ENCODE data around the gene FEN1. TPM values are rescaled to one million over a fixed set of nuclear protein-coding genes. Genes with fewer than 3 reads are reported as not detected.

The FEN1 gene
- polyA plus RNA-seq, 1 experiment, result 13.2 TPM

- ChIA-PET POLR2A (no interaction called here), CTCF (interaction anchor here (0.6 to 1.0 kb wide), 2 partner anchors 17 to 38 kb away, joined by 3 read pairs; no protein-coding TSS in a partner anchor)
- no peak for TF ChIP-seq CTCF (IDR thresholded peaks at IDR 0.05; ENCODE audit: insufficient read depth, low read depth, low read length)
- Histone ChIP-seq H3K36me3 (ENCODE audit: control insufficient read depth, insufficient read depth, low read length) (no peaks in the 10 kb centered on the region), H3K4me3 (ENCODE audit: low read depth, low read length) (no peak overlapping the region), H3K27me3 (ENCODE audit: control insufficient read depth, insufficient read depth, low read length) (no peaks in the 10 kb centered on the region)
- no peak for DNase-seq (ENCODE audit: low read depth)
Observed at GRCh38 chr11:61771195-61771894, 21.4 kb upstream of the FEN1 start.

GRCh38 chr11:61771985-61772455, 20.7 kb upstream of the FEN1 start:
- Histone ChIP-seq H3K36me3 (ENCODE audit: control insufficient read depth, insufficient read depth, low read length) (no peaks in the 10 kb centered on the region), H3K27me3 (ENCODE audit: control insufficient read depth, insufficient read depth, low read length) (no peaks in the 10 kb centered on the region), H3K4me3 (ENCODE audit: low read depth, low read length) (no peak overlapping the region)
- no peak for DNase-seq (ENCODE audit: low read depth)
- no peak for TF ChIP-seq CTCF (IDR thresholded peaks at IDR 0.05; ENCODE audit: insufficient read depth, low read depth, low read length)
- ChIA-PET POLR2A (no interaction called here), CTCF (interaction anchor here (0.6 kb wide), 1 partner anchor 39 kb away, joined by 3 read pairs; no protein-coding TSS in a partner anchor)

- POLR2A ChIA-PET, result no interaction called here
- no peaks in the 10 kb centered on the region for H3K36me3 ChIP-seq (ENCODE audit: control insufficient read depth, insufficient read depth, low read length)
- H3K4me3 ChIP-seq (ENCODE audit: low read depth, low read length), result no peak overlapping the region
- no peak for DNase-seq (ENCODE audit: low read depth)
- no peak for TF ChIP-seq CTCF (IDR thresholded peaks at IDR 0.05; ENCODE audit: insufficient read depth, low read depth, low read length)
- H3K27me3 ChIP-seq (ENCODE audit: control insufficient read depth, insufficient read depth, low read length), result no peaks in the 10 kb centered on the region
- CTCF ChIA-PET, result interaction anchor here (5.0 kb wide), 1 partner anchor 27 kb away, joined by 25 read pairs; no protein-coding TSS in a partner anchor
Observed at GRCh38 chr11:61773356-61773755, 19.4 kb upstream of the FEN1 start.

GRCh38 chr11:61773809-61774208, 18.9 kb upstream of the FEN1 start:
- no peak for TF ChIP-seq CTCF (IDR thresholded peaks at IDR 0.05; ENCODE audit: insufficient read depth, low read depth, low read length)

GRCh38 chr11:61774411-61774810, 18.3 kb upstream of the FEN1 start:
- DNase-seq (ENCODE audit: low read depth), result no peak
- Histone ChIP-seq H3K27me3 (ENCODE audit: control insufficient read depth, insufficient read depth, low read length) (no peaks in the 10 kb centered on the region), H3K36me3 (ENCODE audit: control insufficient read depth, insufficient read depth, low read length) (no peaks in the 10 kb centered on the region), H3K4me3 (ENCODE audit: low read depth, low read length) (no peak overlapping the region)
- no peak for TF ChIP-seq CTCF (IDR thresholded peaks at IDR 0.05; ENCODE audit: insufficient read depth, low read depth, low read length)
- POLR2A ChIA-PET, result no interaction called here
- CTCF ChIA-PET, result interaction anchor here (0.9 to 5.0 kb wide), 3 partner anchors 21 to 28 kb away, joined by 4 to 25 read pairs (median 4); no protein-coding TSS in a partner anchor

More at GRCh38 chr11:61773809-61774208, 18.9 kb upstream of the FEN1 start:
- POLR2A ChIA-PET, result no interaction called here
- CTCF ChIA-PET, result interaction anchor here (1.4 to 5.0 kb wide), 2 partner anchors 25 to 27 kb away, joined by 4 to 25 read pairs; no protein-coding TSS in a partner anchor
- Histone ChIP-seq H3K36me3 (ENCODE audit: control insufficient read depth, insufficient read depth, low read length) (no peaks in the 10 kb centered on the region), H3K27me3 (ENCODE audit: control insufficient read depth, insufficient read depth, low read length) (no peaks in the 10 kb centered on the region), H3K4me3 (ENCODE audit: low read depth, low read length) (no peak overlapping the region)
- no peak for DNase-seq (ENCODE audit: low read depth)
